Suppressor macrophage treated with lipopolysaccharide for 1 hour (primary cell): Measurements from ENCODE around the gene GRAMD2A.

Experiments used
- DNase-seq, 3 donors: peaks; one replicate each; pipeline ENCODE4 v3.0.0-alpha.2; 2020 to 2022

Gene GRAMD2A

GRCh38 chr15:72163719-72164118 lies 33.9 kb downstream of the GRAMD2A start:
- no peak for DNase-seq

GRCh38 chr15:72162569-72162968 lies 35.0 kb downstream of the GRAMD2A start:
- no peak for DNase-seq

GRCh38 chr15:72161361-72162132 lies 36.0 kb downstream of the GRAMD2A start:
- no peak for DNase-seq

GRCh38 chr15:72160696-72161245 lies 36.8 kb downstream of the GRAMD2A start:
- no peak for DNase-seq

- DNase-seq = peak; percentile 25 to 60 (median 41)
Observed at GRCh38 chr15:72156928-72157327, 40.7 kb downstream of the GRAMD2A start.

GRCh38 chr15:72155635-72156616 lies 41.7 kb downstream of the GRAMD2A start:
- peak; percentile 87 to 91 (median 88) for DNase-seq

DNA sequence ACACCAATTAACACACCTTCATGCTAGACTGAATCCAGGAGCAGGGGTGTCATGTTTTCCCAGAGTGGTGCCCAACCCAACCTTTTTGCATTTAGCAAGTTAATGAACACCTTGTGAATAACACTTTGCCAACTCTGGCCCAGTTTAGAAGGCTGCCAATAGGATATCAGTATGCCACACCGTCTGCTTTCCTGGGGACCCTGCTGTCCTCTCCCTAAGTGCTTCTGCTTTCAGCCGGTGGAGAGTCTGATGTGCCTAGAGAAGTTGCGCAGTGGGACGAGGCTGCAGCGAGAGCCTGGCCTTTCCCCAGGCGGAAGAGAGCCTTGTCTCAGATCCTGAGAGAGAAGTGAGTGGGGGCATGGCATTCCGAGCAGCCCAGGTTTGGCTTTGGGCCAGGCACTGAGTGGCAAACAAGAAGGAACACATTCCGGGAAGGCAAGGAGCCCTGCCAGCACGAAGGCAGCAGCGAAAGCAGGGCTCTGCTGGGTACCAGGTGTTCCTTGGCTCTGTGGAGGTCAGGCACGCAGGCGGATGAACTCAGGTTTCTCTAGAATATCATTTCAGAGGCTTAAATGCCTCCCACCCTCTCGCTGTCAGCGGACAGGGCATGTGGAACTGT lies 42.5 kb downstream of the GRAMD2A start:
- peak in 2 of 3 donors; percentile 16 to 42 for DNase-seq

DNA sequence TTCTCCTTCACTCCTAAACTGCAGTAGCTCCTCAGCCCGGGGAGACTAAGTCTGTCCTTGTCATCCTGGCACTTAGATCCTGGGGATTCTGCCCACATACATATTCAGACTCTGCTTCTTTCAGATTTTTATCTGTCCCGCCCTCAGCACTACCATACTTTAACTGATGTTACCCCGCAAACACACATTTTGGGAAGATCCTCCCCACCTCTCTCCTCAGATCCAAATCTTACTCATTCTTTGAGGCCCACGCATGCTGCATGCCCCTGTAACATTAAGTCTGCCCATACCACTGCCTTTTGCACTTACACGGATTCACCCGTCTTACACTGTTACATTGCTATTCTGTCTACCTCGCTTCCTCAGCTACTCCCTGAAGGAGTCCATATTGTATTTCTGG lies 43.3 kb downstream of the GRAMD2A start:
- DNase-seq = no peak

GRCh38 chr15:72153269-72154000 lies 44.2 kb downstream of the GRAMD2A start:
- DNase-seq = no peak

DNA sequence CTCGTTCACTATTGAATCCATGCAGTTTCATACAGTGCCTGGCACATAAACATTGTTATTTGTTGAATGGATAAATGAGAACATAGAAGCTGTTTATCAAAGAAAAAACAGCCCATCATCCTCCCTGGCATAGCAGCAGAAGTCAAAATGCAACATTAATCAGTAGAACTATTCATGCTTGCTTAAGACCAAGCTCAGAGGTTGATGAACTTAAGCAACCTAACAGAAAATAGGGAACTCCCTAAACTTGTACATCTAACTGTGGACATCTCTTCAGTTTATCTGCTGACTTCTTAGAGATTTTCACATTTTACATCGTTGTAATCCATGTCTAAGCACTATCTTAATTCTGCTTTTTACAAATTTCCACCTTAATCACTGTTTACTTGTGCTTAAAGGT lies 50.2 kb downstream of the GRAMD2A start:
- peak in 2 of 3 donors; percentile 13 to 31 for DNase-seq

- DNase-seq = no peak
Observed at GRCh38 chr15:72146934-72147333, 50.7 kb downstream of the GRAMD2A start.

- DNase-seq = no peak
Observed at GRCh38 chr15:72146221-72146620, 51.4 kb downstream of the GRAMD2A start.

DNA sequence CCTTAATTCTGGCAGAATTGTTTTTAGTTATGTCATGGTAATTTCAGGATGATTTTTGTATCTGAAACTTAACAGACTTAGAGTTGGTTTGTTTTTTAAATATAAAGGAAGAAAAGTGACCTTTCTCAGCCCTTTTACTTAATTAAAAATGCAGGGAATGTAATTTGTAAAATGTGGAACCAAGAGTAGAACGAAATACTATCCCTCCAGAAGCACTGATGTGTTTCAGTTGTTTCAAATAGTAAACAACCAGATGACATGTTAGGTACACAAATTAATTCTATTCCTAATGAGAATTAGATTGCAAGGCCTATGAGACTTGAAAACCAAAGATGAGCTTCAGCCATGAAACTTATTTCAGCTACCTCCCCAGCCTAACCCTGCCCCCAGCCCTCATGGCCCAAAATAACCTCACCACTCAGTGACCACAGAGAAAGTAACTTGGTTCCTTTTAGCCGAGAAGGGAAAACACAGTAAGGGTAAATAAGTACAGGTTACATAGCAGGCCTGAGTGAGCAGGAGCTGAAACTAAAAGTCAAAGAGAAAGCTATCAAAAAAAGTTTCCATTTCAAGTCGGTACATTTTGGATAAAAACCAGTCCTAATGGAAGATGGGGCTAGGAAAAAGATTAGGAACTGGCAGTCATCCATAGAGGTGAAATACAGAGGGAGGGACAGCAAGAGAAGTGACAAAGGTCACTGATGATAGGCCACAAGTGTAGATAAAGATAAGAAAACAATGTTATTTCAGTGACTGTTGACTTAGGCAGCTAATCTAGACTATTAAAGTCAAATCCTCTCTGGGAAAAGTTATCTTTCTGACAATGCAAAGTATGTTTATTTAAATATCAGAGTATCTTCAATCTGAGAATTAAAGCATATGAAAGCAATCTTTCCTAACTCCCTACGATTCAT lies 56.2 kb downstream of the GRAMD2A start:
- DNase-seq = peak in 1 of 3 donors; percentile 20

DNA sequence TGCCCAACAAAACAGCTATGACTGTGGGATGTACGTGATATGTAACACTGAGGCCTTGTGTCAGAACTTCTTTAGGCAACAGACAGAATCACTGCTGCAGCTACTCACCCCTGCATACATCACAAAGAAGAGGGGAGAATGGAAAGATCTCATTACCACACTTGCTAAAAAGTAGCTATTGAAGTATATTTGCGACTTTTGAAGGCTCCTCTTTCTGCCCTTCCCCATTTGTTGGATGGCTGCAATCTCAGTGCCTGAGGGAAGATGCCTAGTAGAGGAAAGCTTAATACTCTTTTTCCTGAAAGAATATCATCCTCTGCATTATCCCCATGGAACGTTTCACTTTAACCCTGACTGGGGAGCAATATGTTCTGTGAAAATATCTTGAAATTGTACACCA lies 57.5 kb downstream of the GRAMD2A start:
- DNase-seq = no peak

GRCh38 chr15:72139667-72140066 lies 57.9 kb downstream of the GRAMD2A start:
- no peak for DNase-seq

DNA sequence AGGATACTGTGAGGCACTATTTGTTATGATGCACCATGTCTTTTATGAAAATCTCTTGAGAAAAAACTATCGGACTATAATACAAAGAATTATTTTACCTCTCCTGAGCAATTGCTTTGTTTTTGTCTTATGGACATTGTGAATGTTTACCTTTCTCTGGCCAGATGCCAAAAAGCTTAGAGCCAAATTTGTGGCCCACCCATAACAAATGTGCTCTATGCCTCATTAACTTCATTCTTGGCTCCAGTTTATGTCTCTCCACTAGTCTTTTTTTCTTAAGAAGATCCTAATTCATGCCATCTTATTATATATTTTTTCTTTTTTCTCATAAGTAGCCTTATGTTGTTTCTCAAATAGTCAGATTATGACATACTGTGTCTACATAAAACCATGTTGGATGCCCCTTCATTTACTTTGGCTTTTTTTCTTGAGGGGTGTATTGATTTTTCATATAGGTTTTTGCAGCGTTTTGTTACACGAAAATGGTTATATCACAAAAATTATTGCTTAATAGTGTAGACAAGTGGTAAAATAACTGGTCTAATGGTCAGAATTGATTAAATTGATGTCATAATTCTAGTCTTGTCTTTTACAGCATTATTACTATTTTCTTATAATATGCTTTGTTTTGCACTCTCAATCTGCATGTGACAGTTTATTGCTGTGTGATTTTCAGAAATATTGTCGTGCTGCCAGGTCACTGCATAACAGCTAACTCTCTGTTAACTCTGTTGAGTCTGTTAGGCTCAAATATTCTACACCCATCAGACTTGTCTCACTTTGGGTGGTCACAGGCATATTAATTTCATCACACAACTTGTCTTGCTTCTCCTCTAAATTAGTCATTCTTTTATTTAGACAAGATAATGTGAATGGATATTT lies 61.2 kb downstream of the GRAMD2A start:
- no peak for DNase-seq

GRCh38 chr15:72135719-72136118 lies 61.9 kb downstream of the GRAMD2A start:
- no peak for DNase-seq

DNA sequence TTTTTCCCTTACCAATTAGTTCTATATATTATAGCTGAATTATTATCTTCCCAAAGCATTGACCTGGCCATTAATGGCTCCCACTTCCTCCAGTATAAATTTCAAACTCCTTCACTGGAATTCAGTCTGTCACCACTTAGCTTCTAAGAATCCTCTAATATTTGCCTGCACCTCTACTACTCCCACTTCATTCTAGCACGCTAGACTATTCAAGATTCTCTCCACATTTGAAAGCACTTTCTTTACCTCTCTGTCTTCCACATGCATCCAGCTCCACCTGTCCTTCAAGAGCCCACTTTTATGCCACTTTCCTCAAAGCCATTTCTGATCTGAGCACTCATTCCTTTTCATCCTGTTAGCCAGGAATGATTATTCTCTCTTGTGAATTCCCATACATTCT lies 64.4 kb downstream of the GRAMD2A start:
- DNase-seq = no peak

DNA sequence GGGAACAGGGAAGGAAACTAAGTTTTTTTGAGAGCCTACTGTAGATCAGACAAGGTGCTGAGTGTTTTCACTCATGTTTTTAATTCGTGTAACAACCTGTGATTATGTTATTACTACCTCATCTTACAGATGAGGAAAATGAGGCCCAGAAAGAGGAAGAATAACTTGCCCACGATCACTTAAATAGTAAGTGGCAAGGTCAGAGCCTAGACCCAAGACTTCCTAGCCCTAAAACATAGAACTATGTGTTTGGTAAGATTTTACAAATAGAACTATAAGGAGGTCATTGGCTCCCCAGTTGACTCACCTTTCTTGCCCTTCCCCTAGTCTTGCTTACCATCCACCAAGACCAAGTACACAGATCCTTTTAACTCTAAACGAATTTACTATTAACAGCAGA lies 65.7 kb downstream of the GRAMD2A start:
- DNase-seq = no peak

- DNase-seq = no peak
Observed at GRCh38 chr15:72130272-72130671, 67.3 kb downstream of the GRAMD2A start.
